ENCODE measurements around the gene ARHGAP31. TPM values are rescaled to one million over a fixed set of nuclear protein-coding genes. Genes with fewer than 3 reads are reported as not detected.

ARHGAP31 gene
- total and polyA plus RNA-seq, 2 experiments from 2014 or later, result 1.2 to 4.3 TPM

GRCh38 chr3:119318876-119319275 is 24.7 kb downstream of the ARHGAP31 start:
- no peak overlapping the region for H3K27ac ChIP-seq (ENCODE audit: low read depth)
- H3K36me3 Mint-ChIP-seq (ENCODE audit: low read depth), result no peaks in the 10 kb centered on the region; the same call in 2 of the 3 replicates
- no peaks in the 10 kb centered on the region for H3K36me3 ChIP-seq (ENCODE audit: insufficient read depth)
- H2AFZ ChIP-seq, result no peak overlapping the region
- no peaks in the 10 kb centered on the region for H3K9me2 ChIP-seq (ENCODE audit: insufficient read depth)
- TF ChIP-seq, protein P1, sequence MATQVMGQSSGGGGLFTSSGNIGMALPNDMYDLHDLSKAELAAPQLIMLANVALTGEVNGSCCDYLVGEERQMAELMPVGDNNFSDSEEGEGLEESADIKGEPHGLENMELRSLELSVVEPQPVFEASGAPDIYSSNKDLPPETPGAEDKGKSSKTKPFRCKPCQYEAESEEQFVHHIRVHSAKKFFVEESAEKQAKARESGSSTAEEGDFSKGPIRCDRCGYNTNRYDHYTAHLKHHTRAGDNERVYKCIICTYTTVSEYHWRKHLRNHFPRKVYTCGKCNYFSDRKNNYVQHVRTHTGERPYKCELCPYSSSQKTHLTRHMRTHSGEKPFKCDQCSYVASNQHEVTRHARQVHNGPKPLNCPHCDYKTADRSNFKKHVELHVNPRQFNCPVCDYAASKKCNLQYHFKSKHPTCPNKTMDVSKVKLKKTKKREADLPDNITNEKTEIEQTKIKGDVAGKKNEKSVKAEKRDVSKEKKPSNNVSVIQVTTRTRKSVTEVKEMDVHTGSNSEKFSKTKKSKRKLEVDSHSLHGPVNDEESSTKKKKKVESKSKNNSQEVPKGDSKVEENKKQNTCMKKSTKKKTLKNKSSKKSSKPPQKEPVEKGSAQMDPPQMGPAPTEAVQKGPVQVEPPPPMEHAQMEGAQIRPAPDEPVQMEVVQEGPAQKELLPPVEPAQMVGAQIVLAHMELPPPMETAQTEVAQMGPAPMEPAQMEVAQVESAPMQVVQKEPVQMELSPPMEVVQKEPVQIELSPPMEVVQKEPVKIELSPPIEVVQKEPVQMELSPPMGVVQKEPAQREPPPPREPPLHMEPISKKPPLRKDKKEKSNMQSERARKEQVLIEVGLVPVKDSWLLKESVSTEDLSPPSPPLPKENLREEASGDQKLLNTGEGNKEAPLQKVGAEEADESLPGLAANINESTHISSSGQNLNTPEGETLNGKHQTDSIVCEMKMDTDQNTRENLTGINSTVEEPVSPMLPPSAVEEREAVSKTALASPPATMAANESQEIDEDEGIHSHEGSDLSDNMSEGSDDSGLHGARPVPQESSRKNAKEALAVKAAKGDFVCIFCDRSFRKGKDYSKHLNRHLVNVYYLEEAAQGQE (IDR thresholded peaks at IDR 0.05; ENCODE audit: unreplicated experiment), result no peak
- TF ChIP-seq POLR2AphosphoS5 (IDR thresholded peaks at IDR 0.05; ENCODE audit: low read depth) (no peak), ZNF114 (CRISPR knock-in tag; IDR thresholded peaks at IDR 0.05) (no peak), CREB1 (CRISPR knock-in tag; IDR thresholded peaks at IDR 0.05; ENCODE audit: low read depth) (no peak), NANOG (IDR thresholded peaks at IDR 0.05; ENCODE audit: borderline replicate concordance) (no peak), EZH2phosphoT487 (IDR thresholded peaks at IDR 0.05; ENCODE audit: unreplicated experiment) (no peak), ZNF331 (CRISPR knock-in tag; IDR thresholded peaks at IDR 0.05; ENCODE audit: low read depth) (no peak), EZH2 (IDR thresholded peaks at IDR 0.05; ENCODE audit: low read depth, unreplicated experiment) (no peak), JUNB (IDR thresholded peaks at IDR 0.05; ENCODE audit: unreplicated experiment) (no peak), STAT1 (IDR thresholded peaks at IDR 0.05; ENCODE audit: unreplicated experiment) (no peak)
- TF ChIP-seq, protein P2, sequence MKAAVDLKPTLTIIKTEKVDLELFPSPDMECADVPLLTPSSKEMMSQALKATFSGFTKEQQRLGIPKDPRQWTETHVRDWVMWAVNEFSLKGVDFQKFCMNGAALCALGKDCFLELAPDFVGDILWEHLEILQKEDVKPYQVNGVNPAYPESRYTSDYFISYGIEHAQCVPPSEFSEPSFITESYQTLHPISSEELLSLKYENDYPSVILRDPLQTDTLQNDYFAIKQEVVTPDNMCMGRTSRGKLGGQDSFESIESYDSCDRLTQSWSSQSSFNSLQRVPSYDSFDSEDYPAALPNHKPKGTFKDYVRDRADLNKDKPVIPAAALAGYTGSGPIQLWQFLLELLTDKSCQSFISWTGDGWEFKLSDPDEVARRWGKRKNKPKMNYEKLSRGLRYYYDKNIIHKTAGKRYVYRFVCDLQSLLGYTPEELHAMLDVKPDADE (IDR thresholded peaks at IDR 0.05), result no peak
- TF ChIP-seq, protein P3, sequence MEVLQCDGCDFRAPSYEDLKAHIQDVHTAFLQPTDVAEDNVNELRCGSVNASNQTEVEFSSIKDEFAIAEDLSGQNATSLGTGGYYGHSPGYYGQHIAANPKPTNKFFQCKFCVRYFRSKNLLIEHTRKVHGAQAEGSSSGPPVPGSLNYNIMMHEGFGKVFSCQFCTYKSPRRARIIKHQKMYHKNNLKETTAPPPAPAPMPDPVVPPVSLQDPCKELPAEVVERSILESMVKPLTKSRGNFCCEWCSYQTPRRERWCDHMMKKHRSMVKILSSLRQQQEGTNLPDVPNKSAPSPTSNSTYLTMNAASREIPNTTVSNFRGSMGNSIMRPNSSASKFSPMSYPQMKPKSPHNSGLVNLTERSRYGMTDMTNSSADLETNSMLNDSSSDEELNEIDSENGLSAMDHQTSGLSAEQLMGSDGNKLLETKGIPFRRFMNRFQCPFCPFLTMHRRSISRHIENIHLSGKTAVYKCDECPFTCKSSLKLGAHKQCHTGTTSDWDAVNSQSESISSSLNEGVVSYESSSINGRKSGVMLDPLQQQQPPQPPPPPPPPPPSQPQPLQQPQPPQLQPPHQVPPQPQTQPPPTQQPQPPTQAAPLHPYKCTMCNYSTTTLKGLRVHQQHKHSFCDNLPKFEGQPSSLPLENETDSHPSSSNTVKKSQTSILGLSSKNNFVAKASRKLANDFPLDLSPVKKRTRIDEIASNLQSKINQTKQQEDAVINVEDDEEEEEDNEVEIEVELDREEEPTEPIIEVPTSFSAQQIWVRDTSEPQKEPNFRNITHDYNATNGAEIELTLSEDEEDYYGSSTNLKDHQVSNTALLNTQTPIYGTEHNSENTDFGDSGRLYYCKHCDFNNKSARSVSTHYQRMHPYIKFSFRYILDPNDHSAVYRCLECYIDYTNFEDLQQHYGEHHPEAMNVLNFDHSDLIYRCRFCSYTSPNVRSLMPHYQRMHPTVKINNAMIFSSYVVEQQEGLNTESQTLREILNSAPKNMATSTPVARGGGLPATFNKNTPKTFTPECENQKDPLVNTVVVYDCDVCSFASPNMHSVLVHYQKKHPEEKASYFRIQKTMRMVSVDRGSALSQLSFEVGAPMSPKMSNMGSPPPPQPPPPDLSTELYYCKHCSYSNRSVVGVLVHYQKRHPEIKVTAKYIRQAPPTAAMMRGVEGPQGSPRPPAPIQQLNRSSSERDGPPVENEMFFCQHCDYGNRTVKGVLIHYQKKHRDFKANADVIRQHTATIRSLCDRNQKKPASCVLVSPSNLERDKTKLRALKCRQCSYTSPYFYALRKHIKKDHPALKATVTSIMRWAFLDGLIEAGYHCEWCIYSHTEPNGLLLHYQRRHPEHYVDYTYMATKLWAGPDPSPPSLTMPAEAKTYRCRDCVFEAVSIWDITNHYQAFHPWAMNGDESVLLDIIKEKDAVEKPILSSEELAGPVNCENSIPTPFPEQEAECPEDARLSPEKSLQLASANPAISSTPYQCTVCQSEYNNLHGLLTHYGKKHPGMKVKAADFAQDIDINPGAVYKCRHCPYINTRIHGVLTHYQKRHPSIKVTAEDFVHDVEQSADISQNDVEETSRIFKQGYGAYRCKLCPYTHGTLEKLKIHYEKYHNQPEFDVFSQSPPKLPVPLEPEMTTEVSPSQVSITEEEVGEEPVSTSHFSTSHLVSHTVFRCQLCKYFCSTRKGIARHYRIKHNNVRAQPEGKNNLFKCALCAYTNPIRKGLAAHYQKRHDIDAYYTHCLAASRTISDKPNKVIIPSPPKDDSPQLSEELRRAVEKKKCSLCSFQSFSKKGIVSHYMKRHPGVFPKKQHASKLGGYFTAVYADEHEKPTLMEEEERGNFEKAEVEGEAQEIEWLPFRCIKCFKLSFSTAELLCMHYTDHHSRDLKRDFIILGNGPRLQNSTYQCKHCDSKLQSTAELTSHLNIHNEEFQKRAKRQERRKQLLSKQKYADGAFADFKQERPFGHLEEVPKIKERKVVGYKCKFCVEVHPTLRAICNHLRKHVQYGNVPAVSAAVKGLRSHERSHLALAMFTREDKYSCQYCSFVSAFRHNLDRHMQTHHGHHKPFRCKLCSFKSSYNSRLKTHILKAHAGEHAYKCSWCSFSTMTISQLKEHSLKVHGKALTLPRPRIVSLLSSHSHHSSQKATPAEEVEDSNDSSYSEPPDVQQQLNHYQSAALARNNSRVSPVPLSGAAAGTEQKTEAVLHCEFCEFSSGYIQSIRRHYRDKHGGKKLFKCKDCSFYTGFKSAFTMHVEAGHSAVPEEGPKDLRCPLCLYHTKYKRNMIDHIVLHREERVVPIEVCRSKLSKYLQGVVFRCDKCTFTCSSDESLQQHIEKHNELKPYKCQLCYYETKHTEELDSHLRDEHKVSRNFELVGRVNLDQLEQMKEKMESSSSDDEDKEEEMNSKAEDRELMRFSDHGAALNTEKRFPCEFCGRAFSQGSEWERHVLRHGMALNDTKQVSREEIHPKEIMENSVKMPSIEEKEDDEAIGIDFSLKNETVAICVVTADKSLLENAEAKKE (CRISPR knock-in tag; IDR thresholded peaks at IDR 0.05), result no peak
- TF ChIP-seq, protein P4, sequence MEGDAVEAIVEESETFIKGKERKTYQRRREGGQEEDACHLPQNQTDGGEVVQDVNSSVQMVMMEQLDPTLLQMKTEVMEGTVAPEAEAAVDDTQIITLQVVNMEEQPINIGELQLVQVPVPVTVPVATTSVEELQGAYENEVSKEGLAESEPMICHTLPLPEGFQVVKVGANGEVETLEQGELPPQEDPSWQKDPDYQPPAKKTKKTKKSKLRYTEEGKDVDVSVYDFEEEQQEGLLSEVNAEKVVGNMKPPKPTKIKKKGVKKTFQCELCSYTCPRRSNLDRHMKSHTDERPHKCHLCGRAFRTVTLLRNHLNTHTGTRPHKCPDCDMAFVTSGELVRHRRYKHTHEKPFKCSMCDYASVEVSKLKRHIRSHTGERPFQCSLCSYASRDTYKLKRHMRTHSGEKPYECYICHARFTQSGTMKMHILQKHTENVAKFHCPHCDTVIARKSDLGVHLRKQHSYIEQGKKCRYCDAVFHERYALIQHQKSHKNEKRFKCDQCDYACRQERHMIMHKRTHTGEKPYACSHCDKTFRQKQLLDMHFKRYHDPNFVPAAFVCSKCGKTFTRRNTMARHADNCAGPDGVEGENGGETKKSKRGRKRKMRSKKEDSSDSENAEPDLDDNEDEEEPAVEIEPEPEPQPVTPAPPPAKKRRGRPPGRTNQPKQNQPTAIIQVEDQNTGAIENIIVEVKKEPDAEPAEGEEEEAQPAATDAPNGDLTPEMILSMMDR (conservative IDR thresholded peaks at IDR 0.05; ENCODE audit: low read depth in 2 of 2), result no peak
- peaks cover 4% of the 10 kb centered on the region for H3K27me3 Mint-ChIP-seq (ENCODE audit: insufficient read depth, low read depth, poor library complexity)
- peaks cover 16% of the 10 kb centered on the region for H3K4me1 Mint-ChIP-seq
- no peak overlapping the region for H3K4me2 ChIP-seq
- H4K20me1 ChIP-seq (replicated peaks; ENCODE audit: insufficient read depth), result no peaks in the 10 kb centered on the region
- H3K4me3 Mint-ChIP-seq, result no peak overlapping the region
- no peak overlapping the region for H3K4me3 ChIP-seq
- H3K27me3 ChIP-seq (ENCODE audit: insufficient read depth), result no peaks in the 10 kb centered on the region
- peaks cover 5% of the 10 kb centered on the region for H3F3A ChIP-seq (replicated peaks; ENCODE audit: low read depth)
- no peak overlapping the region for H3K27ac Mint-ChIP-seq
- no peaks in the 10 kb centered on the region; the same call in 1 of the 2 replicates for H3K79me2 ChIP-seq (replicated peaks; ENCODE audit: insufficient read depth)
- no peaks in the 10 kb centered on the region for H3K9me3 Mint-ChIP-seq
- ATAC-seq (no peak), DNase-seq (ENCODE audit: low spot score) (no peak)
- H3K4me1 ChIP-seq (ENCODE audit: insufficient read depth), result peaks cover 27% of the 10 kb centered on the region

Measured in GM23338 (cell line).